Endothelial cell (in vitro differentiated cells): Measurements from ENCODE around the gene TMEM179. TPM values are rescaled to one million over a fixed set of nuclear protein-coding genes. Genes with fewer than 3 reads are reported as not detected.

Experiments
- DNase-seq: peaks from one replicate; pipeline ENCODE4 v3.0.0; 2021; ENCODE audit warnings: low spot score
- H3K27ac Mint-ChIP-seq: one replicate; pipeline ENCODE4 v1.8.0; 2021; ENCODE audit warnings: mixed read lengths, inconsistent platforms; ENCODE audit not compliant: unreplicated experiment
- H3K27me3 Mint-ChIP-seq: one replicate; pipeline ENCODE4 v1.8.0; 2021; ENCODE audit warnings: mild to moderate bottlenecking, moderate library complexity, mixed read lengths, inconsistent platforms; ENCODE audit not compliant: unreplicated experiment
- H3K36me3 Mint-ChIP-seq: one replicate; pipeline ENCODE4 v1.8.0; 2021; ENCODE audit warnings: mild to moderate bottlenecking, low read depth, mixed read lengths, inconsistent platforms; ENCODE audit not compliant: unreplicated experiment
- H3K4me1 Mint-ChIP-seq: one replicate; pipeline ENCODE4 v1.8.0; 2021; ENCODE audit warnings: mild to moderate bottlenecking, mixed read lengths, inconsistent platforms; ENCODE audit not compliant: unreplicated experiment
- H3K4me3 Mint-ChIP-seq: one replicate; pipeline ENCODE4 v1.8.0; 2021; ENCODE audit warnings: mild to moderate bottlenecking, mixed read lengths, inconsistent platforms; ENCODE audit not compliant: unreplicated experiment
- H3K9me3 Mint-ChIP-seq: one replicate; pipeline ENCODE4 v1.8.0; 2021; ENCODE audit warnings: mixed read lengths, inconsistent platforms; ENCODE audit not compliant: unreplicated experiment
- total RNA-seq: library from RNA; stranded (reverse); fragmentation: NEBNext Ultra II Directional; extraction: Animal tissue kit (Norgen Biotek cat#: 25700); gene quantifications from one replicate; pipeline ENCODE4 v1.2.1, GENCODE V29; 2021; ENCODE audit not compliant: unreplicated experiment
- TF ChIP-seq, protein P1 (sequence below): fragments of 200-600 bp; sonication (generic); IDR thresholded peaks from one replicate; pipeline ENCODE4 v1.5.0; 2021; ENCODE audit warnings: antibody characterized with exemption; ENCODE audit not compliant: unreplicated experiment

TMEM179 gene
- total RNA-seq, 1 donor from 2014 or later, result 0.54 TPM

GRCh38 chr14:104600805-104601204 is 3.8 kb downstream of the TMEM179 start:
- DNase-seq, result no peak
- H3K4me3 Mint-ChIP-seq, result no peak overlapping the region

DNA sequence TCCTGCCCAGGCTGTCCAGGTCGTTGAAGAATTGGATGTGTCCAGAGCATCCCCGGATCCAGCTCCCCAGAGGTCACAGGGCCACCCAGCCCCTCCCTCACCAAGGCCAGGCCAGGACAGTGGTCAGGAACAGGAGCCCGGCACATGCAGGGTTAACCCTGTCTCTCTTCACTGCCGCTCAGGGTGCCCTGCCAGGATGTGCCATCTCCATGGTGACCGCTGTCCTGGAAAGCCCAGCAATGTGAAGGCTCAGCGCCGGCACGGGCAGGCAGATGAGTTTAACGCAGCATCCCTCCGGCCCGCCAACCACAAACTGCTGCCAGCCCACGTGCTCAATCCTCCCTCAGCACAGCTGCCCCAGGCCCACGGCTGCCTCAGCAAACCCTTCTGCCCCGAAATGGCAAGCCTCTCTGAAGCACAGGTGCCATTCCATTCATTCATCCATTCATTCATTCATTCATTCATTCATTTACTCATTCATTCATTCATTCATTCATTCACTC is 4.4 kb downstream of the TMEM179 start:
- no peaks in the 10 kb centered on the region for H3K9me3 Mint-ChIP-seq
- peaks cover 16% of the 10 kb centered on the region for H3K27me3 Mint-ChIP-seq
- no peaks in the 10 kb centered on the region for H3K36me3 Mint-ChIP-seq
- no peak overlapping the region for H3K4me3 Mint-ChIP-seq
- no peak for DNase-seq
- no peak overlapping the region for H3K27ac Mint-ChIP-seq
- TF ChIP-seq, protein P1, sequence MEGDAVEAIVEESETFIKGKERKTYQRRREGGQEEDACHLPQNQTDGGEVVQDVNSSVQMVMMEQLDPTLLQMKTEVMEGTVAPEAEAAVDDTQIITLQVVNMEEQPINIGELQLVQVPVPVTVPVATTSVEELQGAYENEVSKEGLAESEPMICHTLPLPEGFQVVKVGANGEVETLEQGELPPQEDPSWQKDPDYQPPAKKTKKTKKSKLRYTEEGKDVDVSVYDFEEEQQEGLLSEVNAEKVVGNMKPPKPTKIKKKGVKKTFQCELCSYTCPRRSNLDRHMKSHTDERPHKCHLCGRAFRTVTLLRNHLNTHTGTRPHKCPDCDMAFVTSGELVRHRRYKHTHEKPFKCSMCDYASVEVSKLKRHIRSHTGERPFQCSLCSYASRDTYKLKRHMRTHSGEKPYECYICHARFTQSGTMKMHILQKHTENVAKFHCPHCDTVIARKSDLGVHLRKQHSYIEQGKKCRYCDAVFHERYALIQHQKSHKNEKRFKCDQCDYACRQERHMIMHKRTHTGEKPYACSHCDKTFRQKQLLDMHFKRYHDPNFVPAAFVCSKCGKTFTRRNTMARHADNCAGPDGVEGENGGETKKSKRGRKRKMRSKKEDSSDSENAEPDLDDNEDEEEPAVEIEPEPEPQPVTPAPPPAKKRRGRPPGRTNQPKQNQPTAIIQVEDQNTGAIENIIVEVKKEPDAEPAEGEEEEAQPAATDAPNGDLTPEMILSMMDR, result no peak
- H3K4me1 Mint-ChIP-seq, result peaks cover 4% of the 10 kb centered on the region

More at GRCh38 chr14:104600805-104601204, 3.8 kb downstream of the TMEM179 start:
- H3K27me3 Mint-ChIP-seq, result peaks cover 13% of the 10 kb centered on the region
- TF ChIP-seq, protein P1, result no peak
- peaks cover 4% of the 10 kb centered on the region for H3K4me1 Mint-ChIP-seq
- H3K27ac Mint-ChIP-seq, result no peak overlapping the region
- no peaks in the 10 kb centered on the region for H3K36me3 Mint-ChIP-seq
- H3K9me3 Mint-ChIP-seq, result no peaks in the 10 kb centered on the region

- peaks cover 14% of the 10 kb centered on the region for H3K27me3 Mint-ChIP-seq
- H3K4me1 Mint-ChIP-seq, result no peaks in the 10 kb centered on the region
- no peak for DNase-seq
- no peaks in the 10 kb centered on the region for H3K9me3 Mint-ChIP-seq
- no peak overlapping the region for H3K4me3 Mint-ChIP-seq
- TF ChIP-seq, protein P1, result no peak
- H3K27ac Mint-ChIP-seq, result no peak overlapping the region
- H3K36me3 Mint-ChIP-seq, result no peaks in the 10 kb centered on the region
Measured at GRCh38 chr14:104599446-104599845, 5.1 kb downstream of the TMEM179 start.

DNA sequence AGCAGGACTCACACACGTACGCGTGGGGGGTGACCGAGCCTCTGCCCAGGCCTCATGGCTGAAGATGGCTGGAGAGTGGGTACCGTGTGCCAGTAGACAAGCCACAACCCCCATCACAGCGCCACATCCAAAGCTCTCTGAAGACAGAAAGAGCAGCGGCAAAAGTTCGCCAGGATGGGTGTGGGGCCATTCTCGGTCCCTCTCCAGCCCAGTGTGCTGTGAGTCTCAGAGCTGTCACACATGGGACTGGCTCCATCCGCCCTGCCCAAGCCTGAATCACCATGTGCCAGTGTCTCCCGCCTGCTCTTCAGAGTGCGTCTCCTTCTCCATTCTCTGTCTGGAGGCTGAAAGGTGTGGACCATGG is 5.7 kb downstream of the TMEM179 start:
- Mint-ChIP-seq H3K36me3 (no peaks in the 10 kb centered on the region), H3K27ac (no peak overlapping the region), H3K27me3 (peaks cover 16% of the 10 kb centered on the region), H3K4me1 (no peaks in the 10 kb centered on the region), H3K9me3 (no peaks in the 10 kb centered on the region), H3K4me3 (no peak overlapping the region)
- TF ChIP-seq, protein P1, result no peak
- no peak for DNase-seq

DNA sequence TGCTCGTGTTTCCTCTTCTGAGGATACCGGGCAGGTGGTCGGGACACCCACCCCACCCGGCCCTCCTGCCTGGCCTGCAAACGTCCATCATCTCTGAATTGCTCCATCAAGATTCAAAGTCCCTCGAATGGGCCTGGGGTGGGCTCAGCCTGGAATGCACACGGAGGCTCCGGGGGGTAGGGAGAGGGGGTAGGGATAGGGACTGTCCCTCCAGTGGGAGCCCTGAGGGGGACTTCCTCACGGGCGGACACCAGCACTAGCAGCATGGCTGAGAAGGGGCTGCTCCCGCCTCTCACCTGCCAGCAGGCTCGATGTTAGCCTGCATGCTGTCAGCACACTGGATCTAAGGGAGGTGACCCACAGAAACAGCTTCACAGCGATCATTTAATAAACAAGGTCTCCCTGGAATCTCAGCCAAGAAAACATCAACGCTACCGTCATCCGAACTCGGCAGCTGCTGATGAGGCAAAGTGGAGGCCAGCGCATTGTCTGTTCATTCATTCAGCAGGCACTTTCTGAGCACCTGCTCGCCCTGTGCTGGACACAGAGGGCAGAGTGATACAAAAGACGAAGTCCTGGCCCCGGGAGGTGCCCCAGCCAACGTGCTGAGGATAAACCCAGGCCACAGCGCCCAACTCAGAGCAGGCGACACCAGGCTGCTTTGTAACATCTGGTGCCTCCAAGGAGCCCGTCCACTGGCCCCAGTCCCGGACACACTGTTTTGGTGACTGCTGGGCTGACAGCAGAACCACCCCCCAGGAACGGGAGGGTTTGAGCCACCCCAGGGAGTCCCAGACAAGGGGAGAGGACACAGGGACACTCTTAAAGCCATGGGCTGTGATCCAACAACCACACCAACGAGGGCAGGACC is 6.3 kb downstream of the TMEM179 start:
- Mint-ChIP-seq H3K9me3 (no peaks in the 10 kb centered on the region), H3K27me3 (peaks cover 17% of the 10 kb centered on the region), H3K4me3 (no peak overlapping the region), H3K4me1 (no peaks in the 10 kb centered on the region), H3K27ac (no peak overlapping the region), H3K36me3 (no peaks in the 10 kb centered on the region)
- no peak for DNase-seq
- TF ChIP-seq, protein P1, result no peak
